ENCODE measurements around the gene PIAS2.
"Not testable (repeated sequence)": the region's sequence is repeated elsewhere in the genome, so short reads cannot be mapped to it uniquely, and the experiment has no call there.

The PIAS2 gene

DNA sequence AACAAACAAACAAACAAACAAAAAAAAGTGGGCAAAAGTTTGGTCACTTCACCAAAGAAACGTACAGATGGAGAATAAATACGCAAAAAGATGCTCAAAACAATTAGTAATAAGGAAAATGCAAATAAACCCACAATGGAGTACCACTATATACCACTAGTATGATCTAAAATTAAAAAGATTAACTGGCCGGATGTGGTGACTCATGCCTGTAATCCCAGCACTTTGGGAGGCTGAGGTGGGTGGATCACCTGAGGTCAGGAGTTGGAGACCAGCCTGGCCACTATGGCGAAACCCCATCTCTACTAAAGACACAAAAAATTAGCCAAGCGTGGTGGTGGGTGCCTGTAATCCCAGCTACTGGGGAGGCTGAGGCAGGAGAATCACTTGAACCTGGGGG, 84.9 kb downstream of the PIAS2 start:
- not testable (repeated sequence) for DNase-seq (ENCODE audit: low read depth)

- DNase-seq (ENCODE audit: low read depth): no peak
Observed at GRCh38 chr18:46831434-46831833, 85.9 kb downstream of the PIAS2 start.

DNA sequence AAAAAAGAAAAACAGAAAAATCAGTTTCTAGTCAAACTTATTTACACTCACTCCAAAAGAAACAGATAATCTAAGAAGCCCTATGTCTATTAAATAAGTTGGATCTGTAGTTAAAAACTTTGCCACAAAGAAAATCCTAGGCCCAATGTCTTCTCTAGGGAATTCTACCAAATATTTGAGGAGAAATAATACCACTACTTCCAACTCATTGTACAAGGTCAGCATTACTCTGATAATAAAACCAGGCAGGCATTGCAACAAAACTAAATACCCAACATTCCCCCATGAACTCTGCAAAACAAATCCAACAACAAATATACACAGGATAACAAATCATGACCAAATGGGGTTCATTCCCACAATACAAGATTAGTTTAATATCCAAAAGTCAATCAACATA, 86.7 kb downstream of the PIAS2 start:
- no peak for DNase-seq (ENCODE audit: low read depth)

- no peak for DNase-seq (ENCODE audit: low read depth)
Observed at GRCh38 chr18:46829947-46830346, 87.4 kb downstream of the PIAS2 start.

DNA sequence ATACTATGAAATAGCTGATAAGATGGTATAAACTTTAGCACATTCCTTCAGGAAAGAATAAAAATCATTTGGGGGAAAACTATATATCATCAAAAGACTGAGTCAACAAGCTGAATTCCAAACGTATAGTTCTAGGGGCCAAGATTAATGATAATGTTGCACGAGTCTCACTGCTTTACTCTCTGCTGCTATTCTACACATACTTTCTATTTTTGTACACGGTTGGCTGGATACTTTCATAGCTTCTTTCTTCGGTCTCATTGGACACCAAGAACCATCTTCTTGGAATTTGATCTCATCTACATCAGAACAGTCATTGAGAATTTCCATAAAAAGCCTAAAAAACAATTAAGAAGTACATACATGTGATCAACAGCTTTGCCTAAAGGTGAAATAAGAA, 87.8 kb downstream of the PIAS2 start:
- no peak for DNase-seq (ENCODE audit: low read depth)

GRCh38 chr18:46821856-46822711, 95.2 kb downstream of the PIAS2 start:
- DNase-seq (ENCODE audit: low read depth): no peak

DNA sequence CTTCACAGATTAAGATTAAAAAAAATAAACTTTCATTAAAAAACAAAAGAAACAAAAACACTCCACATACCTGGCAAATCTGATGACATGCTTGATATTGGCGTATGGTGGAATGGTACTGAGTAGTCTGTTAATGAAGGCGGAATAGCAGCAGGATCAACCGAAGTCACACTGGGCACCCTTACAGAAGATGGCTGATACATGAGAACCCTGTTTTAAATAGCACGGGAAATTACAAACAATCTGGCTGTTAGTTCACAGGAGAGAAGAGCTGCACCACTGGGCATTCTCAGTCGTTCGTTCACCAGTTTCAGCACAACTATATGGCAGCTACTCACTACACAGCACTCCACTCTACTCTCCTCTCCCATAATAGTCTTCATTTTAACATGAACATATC, 96.4 kb downstream of the PIAS2 start:
- no peak for DNase-seq (ENCODE audit: low read depth)

GRCh38 chr18:46815661-46816060, 101.6 kb downstream of the PIAS2 start:
- DNase-seq (ENCODE audit: low read depth): no peak

DNA sequence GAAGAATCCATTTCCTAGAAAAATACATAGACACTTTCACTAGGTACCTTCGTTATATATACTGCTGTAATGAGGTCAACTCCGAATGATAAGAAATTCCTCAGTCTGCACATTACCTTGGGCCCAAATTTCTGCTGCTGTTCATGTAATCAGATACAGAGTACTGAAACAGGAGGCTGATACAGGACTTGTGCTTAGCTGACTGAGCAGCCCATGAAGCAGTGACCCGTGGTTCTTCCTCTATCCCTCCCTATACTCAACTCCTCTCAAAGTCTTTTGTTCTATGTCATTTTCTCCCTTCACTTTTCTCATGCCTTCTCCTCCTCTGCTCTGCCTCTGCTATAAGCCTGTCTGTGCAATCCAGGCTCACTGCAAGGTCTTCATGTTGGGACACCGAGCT, 102.9 kb downstream of the PIAS2 start:
- DNase-seq (ENCODE audit: low read depth): no peak

GRCh38 chr18:46812311-46812710, 105.0 kb downstream of the PIAS2 start:
- no peak for DNase-seq (ENCODE audit: low read depth)

DNA sequence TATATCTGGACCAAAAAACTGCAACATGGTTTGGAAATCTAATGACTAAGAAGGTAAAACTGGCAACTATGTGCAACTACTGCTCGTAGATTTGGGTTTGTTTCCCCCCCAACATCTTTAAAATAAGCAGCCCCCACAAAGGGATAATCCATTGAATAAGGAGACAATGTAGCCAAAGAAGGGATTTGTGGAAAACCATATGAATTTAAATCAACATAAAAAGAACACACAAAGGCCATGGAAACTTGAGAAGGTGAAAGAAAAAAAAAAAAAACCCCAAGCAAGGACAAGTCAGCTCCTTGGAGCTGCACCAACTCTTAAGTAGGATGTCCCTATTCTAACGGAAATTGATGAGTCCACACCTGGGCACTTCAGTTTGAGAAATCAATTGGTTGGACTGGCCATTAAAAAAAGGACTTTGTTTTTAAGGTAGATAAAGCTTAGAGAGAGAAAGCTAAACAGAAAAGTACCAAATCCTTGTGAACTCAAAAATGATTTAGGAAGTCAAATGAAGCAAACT, 106.8 kb downstream of the PIAS2 start:
- no peak for DNase-seq (ENCODE audit: low read depth)

DNA sequence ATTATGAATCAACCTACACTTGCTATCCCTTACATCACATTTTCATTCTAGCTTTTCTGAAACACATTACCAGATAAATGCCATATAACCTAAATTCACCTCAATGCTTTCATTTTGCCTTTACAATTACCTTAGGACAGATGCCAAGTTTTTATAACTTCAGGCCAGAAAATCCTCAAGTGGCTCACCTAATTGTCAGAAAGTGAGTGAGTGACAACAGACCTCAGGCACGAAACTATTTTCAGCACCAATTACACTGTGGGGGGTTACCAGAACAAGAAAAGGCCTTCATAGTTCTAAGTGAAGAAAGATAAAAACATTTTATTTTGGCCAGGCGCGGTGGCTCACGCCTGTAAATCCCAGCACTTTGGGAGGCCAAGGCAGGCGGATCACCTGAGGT, 108.2 kb downstream of the PIAS2 start:
- no peak for DNase-seq (ENCODE audit: low read depth)

DNA sequence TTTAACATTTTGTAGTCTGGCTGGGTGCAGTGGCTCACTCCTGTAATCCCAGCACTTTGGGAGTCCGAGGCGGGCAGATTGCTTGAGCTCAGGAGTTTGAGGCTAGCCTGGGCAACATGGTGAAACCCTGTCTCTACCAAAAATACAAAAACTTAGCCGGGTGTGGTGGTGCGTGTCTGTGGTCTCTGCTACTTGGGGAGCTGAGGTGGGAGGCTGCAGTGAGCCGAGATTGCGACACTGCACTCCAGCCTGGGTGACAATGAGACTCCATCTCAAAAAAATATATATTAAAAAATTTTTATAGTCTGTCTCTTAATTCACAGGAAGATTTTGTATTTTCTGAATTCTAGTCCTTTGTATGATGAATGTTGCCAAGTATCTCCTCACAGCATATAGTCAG, 121.4 kb downstream of the PIAS2 start:
- not testable (repeated sequence) for DNase-seq (ENCODE audit: low read depth)

GRCh38 chr18:46794607-46795006, 122.7 kb downstream of the PIAS2 start:
- DNase-seq (ENCODE audit: low read depth): no peak

DNA sequence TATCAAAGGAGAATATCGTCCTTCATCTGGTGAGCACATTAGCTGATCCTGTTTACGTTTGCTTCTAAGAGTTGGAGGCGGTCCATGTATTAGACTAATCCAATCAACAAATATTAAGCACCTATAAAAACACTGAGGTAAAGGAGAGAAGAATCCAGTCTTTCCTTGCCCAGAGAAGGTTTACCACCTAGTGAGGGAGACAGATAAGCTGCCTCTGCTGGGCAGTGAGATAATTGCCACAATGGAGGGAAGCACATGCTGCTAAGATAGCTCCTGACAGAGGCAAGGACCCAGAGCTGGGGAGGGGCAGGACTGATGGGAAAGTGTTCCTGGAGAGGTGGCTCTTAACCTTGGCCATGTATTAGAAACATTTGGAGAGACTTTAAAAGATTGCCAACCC, 123.7 kb downstream of the PIAS2 start:
- DNase-seq (ENCODE audit: low read depth): no peak

- DNase-seq (ENCODE audit: low read depth): no peak
Observed at GRCh38 chr18:46789088-46789487, 128.2 kb downstream of the PIAS2 start.

GRCh38 chr18:46787674-46788073, 129.6 kb downstream of the PIAS2 start:
- no peak for DNase-seq (ENCODE audit: low read depth)

GRCh38 chr18:46772357-46772756, 144.9 kb downstream of the PIAS2 start:
- no peak for DNase-seq (ENCODE audit: low read depth)

GRCh38 chr18:46771141-46771540, 146.2 kb downstream of the PIAS2 start:
- no peak for DNase-seq (ENCODE audit: low read depth)

- DNase-seq (ENCODE audit: low read depth): no peak
Observed at GRCh38 chr18:46770708-46771107, 146.6 kb downstream of the PIAS2 start.

GRCh38 chr18:46768166-46768921, 149.0 kb downstream of the PIAS2 start:
- DNase-seq (ENCODE audit: low read depth): no peak

GRCh38 chr18:46767217-46767616, 150.1 kb downstream of the PIAS2 start:
- no peak for DNase-seq (ENCODE audit: low read depth)

DNA sequence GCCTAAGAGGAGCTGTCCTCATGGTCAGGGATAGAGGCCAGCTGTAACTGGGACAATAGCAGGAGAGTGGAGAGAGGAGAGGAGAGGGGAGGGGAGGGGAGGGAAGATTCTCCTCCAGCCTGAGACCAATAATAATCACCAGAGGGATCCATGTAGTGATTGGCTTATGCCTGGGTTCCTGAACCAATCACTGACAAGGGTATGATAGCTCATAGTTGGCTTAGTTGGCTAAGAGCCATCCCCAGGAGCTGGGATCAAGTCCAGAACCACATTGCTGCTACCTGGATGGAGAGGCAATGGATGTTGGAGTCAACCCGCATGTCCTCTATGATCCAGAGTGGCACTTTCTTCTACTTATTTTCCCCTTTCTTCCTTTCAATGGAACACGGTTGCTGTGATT, 152.7 kb downstream of the PIAS2 start:
- DNase-seq (ENCODE audit: low read depth): no peak

Measured in activated T-helper 1 cell treated with Interleukin-2 at 50 U/mL for 16 hours (primary cell).